GM19438 (cell line): ENCODE results near the gene UNC5B.

Source experiments
- ATAC-seq: cut with Tn5 transposase; IDR thresholded peaks from one replicate; pipeline ENCODE4 v1.9.1; 2021; ENCODE audit warnings: low read depth; ENCODE audit not compliant: unreplicated experiment

The UNC5B gene

GRCh38 chr10:71237843-71238623 is 25.7 kb downstream of the UNC5B start:
- ATAC-seq: no peak

- ATAC-seq: no peak
These were observed 26.3 kb downstream of the UNC5B start for GRCh38 chr10:71238626-71239025.

- no peak for ATAC-seq
These were observed 27.0 kb downstream of the UNC5B start for GRCh38 chr10:71239131-71239915.

GRCh38 chr10:71239946-71240795 is 27.8 kb downstream of the UNC5B start:
- ATAC-seq: no peak

GRCh38 chr10:71241114-71241829 is 28.9 kb downstream of the UNC5B start:
- ATAC-seq: no peak

GRCh38 chr10:71241830-71242621 is 29.7 kb downstream of the UNC5B start:
- ATAC-seq: no peak

GRCh38 chr10:71242622-71243009 is 30.2 kb downstream of the UNC5B start:
- ATAC-seq: no peak

- ATAC-seq: no peak
These were observed 31.5 kb downstream of the UNC5B start for GRCh38 chr10:71243756-71244395.

GRCh38 chr10:71244431-71245419 is 32.4 kb downstream of the UNC5B start:
- ATAC-seq: no peak

GRCh38 chr10:71245420-71246325 is 33.3 kb downstream of the UNC5B start:
- ATAC-seq: no peak

- no peak for ATAC-seq
These were observed 34.4 kb downstream of the UNC5B start for GRCh38 chr10:71246591-71247413.

- no peak for ATAC-seq
These were observed 35.0 kb downstream of the UNC5B start for GRCh38 chr10:71247414-71247705.

GRCh38 chr10:71247804-71248203 is 35.4 kb downstream of the UNC5B start:
- ATAC-seq: no peak

- ATAC-seq: no peak
These were observed 35.8 kb downstream of the UNC5B start for GRCh38 chr10:71248210-71248609.

GRCh38 chr10:71249996-71250395 is 37.6 kb downstream of the UNC5B start:
- ATAC-seq: no peak

- ATAC-seq: no peak
These were observed 38.0 kb downstream of the UNC5B start for GRCh38 chr10:71250405-71250804.
